HG03378 (cell line): Measurements from ENCODE around the gene SNCG.
"Not testable (repeated sequence)": the region's sequence is repeated elsewhere in the genome, so short reads cannot be mapped to it uniquely, and the experiment has no call there.

Experiments
- ATAC-seq: cut with Tn5 transposase; IDR thresholded peaks from one replicate; pipeline ENCODE4 v1.9.1; 2021; ENCODE audit warnings: mild to moderate bottlenecking, moderate library complexity; ENCODE audit not compliant: unreplicated experiment

The SNCG gene

DNA sequence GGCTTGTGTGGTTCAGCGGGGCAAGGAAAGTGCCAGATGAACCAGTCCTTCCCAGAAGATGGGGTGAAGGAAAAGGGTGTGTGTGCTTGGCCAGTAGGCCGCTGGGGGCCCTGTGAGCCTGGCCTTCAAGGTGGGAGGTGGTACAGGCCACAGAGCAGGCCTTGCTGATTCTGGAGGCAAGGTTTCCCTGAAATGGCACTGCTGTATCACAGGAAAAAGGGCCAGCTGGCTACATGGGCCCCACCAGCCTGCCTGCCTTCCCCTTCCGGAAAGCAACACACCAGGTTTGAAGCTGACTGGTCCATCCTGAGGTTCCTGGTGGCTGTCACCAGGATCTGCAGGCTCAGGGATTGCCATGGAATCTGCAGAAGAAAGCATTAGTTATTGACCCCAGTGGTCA lies 13.5 kb upstream of the SNCG start:
- no peak for ATAC-seq

DNA sequence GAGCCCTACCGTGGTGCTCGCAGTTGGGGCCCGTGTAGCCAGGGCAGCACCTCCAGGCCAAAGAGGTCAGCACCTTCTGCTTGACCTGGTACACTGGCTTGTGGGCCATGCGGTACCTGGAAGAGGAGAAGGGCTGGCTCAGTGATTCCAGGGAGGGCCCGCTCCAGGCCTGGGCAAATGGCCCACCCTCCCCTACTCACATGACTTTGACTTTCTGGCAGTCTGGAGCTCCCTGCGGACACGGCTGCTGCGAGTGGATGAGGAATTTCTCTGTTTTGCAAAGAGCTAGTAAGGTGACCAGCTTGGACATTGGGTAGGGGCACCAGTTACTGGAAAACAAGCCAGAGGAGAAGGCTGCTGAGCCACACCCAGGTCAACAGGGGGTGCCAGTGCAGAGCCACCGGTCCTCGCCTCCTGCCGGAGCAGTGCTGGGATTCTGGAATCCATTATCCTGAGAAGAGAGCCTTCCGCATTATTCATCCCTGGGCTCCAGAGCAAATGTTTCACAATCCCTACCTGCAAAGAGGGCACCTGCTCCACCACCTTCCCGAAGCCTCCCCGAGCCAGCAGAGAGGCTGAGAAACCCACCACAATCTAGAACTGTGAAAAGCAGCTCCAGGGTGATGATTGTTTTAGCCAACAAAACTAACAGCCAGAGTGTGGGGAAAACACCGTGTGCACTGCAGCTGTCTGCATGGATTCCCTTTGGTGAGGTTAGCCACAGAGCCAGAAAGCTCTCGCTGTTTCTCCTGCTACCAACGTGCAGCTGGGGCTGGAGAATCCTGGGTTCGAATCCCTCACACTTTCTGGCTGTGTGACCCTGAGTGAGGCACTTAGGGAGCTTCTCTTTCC lies 12.8 kb upstream of the SNCG start:
- ATAC-seq = no peak

DNA sequence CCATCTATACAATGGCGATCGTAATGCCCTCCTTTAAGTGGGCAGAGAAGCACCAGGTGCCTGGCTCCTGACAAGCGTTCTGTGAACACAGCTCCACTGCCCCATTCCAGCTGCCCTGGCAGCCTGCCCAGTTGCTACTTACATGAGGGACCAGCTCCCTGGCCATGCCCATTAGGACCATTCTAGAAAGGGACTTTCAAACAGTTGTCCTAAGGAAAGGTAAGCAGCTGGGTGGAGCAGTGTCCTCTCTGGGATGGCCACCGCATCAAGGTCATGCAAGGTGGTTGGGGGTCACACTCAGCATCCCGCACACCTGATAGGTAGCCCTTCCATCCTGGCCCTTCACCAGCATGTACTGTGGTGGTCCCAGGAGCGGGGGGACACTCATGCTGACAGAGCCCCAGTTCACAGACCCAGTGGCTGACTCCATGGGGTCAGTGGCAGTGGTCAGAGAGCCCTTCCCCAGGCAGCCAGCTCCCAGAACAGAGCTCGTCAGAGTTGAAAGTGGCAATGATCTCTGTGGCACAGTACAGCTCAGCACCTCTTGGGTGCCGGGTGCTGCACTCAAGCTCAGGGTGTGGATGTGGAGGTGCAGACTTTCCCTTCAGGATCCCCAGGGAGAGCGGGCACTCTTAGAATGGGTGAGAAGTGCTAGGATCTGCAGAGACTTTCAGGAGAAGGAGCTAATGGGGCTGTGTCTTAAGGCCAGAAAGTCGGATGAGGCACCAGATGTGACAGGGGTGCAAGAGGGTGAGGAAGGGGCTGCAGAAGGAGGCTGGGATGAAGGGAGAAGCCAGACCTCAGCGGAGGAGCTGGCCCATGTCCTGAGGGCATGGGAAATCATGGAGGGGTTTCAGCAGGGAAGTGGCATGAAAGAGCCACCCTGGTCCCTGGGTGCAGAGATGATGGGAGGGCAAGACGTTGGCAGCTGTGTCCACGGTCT lies 11.9 kb upstream of the SNCG start:
- ATAC-seq = no peak

DNA sequence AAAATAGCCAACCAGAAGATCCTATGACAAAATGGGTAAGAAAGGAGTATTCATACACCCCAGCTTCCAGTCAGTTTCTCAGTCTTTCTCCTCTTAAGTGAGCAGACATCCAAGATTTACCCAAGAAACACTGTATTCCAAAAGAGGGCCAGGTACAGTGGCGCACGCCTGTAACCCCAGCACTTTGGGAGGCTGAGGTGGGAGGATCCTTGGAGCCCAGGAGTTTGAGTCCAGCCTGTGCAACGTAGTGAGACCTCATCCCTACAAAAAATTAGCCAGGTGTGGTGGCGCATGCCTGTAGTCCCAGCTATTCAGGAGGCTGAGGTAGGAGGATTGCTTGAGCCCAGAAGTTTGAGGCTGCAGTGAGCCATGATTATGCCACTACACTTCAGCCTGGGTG lies 10.6 kb upstream of the SNCG start:
- not testable (repeated sequence) for ATAC-seq

DNA sequence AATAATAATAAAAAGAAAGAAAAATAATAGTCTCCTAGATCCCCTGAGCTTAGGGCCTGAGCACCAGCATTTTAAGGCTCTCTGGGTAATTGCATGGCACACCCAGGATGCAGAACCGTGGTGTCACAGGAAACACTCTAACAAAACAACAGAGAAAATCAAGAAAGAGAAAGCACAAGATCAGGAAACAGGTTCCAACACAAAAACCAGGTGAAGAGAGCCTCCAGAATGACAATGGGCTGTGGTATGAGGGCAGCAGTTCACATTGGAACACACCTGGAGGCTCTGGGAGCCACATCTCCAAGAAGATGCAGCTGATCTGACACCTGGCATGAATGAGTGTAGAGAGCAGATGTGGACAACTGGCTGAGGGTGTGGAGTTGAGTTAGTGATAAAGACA lies 8.1 kb upstream of the SNCG start:
- no peak for ATAC-seq

DNA sequence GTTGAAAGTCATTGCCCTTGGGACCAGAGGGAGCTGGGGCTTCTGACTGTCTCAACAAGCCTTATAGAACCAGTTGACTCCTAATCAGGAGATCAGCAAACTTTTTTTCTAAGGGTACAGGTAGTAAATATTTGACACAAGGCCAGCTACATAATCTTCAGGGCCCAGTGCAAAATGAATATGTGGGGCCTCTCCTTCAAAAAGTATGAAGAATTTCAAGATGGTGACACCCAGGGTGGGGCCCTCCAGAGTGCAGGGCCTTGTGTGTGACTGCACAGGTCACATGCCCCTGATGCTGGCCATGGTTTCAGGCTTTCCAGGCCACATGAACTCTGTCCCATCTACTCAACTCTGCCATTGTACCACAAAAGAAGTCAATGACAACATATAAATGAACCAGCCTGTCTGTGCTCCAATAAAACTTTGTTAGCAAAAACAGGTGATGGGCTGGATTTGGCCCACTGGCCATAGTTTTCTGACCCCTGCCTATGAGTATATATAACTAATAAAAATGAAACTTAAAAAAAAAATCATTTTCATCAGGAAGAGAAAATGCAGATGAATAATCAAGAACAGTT lies 7.1 kb upstream of the SNCG start:
- no peak for ATAC-seq

DNA sequence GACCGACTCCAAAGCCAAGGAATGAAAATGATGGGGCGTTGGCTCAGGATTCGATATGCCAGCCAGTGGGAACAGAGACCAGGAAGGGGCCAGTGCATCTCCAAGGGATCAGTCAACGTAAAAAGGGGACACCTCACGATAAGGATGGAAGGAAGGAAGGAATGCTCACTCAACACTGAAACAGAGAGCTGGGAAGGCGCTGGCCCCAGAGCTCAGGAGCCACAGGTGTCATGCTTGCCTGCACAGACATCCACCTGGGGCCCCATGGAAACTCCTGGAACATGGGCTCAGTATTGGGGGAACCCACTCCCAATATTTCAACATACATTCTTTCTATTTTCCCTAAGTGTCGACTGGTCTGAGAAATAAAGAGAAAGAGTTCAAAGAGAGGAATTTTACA lies 6.3 kb upstream of the SNCG start:
- ATAC-seq = no peak

DNA sequence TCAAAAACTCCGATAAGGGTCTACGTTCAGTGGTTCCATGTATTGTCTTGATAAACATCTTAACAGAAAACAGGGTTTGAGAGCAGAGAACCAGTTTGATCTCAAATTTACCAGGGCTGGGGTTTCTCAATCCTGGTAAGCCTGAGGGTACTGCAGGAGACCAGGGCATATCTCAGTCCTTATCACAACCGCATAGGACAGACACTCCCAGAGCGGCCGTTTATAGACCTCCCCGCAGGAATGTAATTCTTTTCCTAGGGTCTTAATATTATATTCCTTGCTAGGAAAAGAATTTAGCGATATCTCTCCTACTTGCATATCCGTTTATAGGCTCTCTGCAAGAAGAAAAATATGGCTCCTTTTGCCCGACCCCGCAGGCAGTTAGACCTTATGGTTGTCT lies 5.7 kb upstream of the SNCG start:
- ATAC-seq = not testable (repeated sequence)

DNA sequence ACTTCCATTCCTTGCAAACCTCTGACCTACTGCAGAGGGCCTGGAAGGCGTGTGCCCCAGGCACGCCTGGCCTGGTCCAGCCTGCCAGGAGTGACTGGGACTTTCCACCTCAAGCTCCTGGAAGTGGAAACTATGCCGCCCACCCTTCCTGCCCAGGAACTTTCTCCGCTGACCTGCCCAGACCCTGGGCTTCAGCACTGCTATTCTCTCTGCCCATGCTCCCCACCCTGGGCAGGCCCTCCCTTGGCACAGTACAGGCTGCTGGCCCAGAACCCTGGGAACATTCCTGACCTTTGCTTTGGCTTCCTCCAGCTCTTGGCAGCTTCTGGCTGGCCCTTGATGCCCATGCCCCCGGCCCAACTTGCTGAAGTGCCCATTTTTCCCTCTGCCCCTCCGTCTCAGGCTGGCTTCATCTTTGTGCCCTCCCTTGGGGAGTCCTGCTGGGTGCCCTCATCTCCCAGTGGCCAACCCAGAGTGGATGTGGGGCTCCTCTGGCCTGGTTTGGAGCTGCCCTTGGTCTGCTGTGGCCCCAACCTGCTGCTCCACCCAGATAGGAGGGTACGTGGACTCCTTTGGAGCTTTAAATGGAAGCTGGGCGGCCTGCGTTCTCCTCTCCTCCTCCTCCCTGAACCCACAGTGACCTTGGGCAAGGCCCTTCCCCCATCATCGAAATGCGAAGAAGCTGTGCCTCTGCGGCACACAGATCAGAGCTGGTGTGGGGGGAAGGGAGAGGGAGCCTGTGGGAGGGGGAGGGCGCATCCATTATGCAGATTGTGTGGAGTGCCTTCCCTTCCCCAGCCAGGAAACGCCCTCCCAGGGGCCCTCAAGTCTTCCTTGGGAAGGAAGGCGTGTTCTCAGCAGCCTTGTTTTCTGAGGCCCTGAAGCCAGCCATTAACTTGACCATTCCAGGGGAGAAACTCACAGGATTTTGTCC lies 4.4 kb upstream of the SNCG start:
- ATAC-seq = no peak

DNA sequence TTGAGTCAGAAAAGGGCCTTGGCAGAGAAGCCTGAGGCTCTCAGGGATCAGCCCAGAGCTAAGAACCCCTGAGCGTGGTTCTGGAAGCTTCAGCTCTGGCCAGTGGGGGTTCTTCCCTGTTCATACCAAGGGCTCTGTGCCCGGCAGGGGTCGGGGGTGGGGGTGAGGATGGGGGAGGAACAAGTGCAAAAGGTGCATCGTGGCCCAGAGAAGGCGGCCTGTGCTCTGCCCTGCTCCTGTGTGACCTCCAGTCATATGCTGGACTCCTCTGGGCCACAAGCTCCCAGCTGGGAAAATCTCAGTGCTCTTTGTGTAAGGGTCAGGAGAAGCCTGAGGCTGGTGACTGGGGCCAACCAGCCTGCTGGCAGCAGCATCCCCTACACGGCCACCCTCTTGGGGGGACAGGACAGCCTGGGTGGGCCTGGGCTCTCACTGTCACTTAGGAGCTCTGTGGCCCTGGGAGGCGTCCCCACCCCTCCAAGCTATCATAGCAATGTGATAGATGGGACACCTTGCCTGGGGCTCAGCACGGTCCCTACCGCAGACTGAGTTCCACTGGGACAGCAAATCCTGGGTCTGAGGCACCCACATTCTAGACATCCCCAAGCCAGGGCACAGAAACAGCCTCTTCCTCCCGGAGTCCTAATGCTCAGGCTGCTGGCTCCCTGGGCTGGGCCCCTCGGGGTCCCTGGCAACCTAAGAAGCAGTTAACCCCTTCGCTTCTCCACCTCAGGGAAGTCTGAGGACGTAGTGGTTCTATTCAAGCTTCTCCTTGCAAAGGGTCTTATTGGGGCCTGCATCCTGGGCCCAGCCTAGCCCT lies 3.5 kb upstream of the SNCG start:
- no peak for ATAC-seq

DNA sequence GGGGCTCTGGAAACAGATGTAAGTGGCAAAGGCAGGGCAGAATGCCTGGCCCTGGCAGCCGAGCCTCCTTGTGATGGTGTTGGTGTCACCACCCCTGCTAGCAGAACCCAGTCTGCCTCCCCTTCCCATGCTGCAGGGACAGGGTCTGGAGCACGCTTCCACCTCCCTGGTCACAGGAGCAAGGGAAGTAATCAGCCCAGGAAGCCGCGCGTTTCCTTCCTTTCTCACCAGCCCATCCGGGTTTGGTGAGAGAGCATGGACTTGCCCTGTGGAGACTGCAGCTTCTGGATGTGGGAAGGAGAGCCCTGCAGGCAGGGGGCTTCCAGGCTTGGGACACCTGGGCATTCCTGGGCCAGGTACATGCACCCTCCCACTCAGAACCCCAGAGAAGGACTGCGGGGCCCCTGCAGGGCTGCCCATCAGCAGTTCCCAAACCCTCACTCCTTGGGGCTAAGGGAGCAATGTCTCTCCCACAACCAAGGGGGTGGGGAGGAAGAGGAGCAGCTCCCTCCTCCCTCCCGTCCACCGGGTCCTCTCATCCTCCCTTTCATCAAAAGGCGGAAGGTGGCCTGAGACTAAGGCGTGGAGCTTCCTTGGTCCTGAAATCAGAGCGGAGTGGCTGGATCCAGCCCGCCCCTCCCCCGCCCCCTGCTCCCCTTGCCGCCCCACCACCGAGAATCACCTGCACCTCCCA lies 2.8 kb upstream of the SNCG start:
- ATAC-seq = no peak

DNA sequence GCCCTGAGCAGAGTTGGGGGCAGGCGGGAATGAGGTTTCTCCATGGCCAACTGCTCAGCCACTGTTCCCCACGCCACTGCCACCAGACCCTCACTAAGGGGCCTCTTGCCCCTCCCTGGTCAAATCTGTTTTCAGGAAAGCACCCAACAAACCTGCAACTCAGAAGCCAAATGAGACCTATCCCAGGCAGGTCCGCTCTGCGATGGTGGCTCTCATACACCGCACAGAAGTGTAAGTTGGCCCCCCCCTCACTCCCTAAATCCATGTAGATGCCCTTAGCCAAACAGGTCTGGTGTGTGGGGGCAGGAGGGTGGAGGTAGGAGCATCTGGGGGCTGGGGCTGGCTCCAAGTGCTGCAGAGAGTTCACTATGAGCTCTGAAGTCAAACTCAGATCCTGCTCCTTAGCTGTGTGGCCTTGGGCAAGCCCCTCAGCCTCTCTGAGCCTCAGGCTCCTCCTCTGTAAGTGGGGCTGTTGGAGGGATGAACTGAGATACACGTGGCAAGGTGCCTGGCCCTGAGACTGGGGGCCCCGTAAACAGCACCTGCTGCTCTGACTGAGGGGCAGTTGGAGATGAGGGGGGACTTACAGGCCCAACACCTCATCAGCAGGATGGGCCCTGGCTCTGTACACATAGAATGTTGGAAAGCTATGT lies 2.1 kb upstream of the SNCG start:
- no peak for ATAC-seq

DNA sequence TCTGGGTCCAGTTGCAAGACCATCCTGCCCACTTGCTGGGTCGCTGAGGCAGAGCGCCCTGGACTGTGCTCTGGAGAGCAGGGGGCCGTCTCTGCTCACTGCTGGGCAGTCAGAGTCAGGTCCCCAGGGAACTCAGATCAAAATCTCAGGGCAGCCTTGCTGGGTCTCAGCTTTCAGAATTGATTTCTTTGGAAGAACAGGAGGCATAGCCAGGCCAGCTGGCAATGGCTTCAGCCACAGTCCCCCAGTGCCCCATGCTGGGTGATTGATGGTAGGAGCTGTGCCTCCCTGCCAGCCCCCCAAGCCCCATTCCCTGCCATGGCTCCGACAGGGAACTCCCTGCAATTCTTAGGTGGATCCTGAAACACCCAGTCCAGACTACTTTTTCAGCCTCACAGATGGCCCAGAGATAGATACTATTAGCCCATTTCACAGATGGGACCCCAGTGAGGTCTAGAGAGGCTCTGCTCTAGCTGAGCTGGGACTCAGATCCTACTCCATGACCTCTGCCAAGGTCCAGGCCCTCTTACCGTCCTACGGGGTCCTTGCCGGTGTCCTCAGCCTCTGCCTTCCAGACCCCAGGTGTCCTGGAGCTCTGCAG lies 1.5 kb upstream of the SNCG start:
- no peak for ATAC-seq

DNA sequence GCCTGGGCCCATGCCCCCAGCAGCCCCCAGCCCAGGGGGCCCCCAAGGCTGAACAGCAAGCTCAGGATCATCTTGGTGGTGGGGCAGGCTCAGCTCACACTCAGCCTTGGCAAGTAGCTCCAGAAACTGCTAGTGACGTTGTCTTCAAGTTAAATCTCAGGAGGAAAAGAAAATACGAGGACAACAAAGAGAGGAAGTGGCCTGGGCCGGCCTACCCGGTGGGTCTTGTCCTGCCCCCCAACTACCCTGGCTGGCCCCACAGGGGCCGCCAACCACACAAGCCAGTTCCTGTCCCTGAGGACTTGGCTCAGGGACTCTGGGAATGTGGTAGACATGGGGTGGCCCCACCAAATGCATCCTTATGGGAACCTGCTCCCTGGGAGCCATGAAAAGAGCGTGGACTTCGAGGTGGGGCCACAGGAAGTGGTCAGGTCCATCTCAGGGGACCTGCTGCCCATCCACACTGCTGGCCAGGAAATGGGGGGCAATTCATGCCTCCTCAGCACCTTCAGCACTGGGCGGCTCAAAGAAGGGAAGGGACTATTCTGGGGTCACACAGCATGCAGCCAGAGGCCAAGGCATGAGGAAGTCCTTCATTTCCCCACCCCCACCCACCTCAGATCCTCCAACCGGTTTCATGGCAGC lies 806 bp upstream of the SNCG start, which contains the start of gene MMRN2:
TSS of gene MMRN2 (minus strand) at position 145 of the 645 bp plus-strand sequence. CDS start at position 71, 74 bp downstream.
- ATAC-seq = no peak

DNA sequence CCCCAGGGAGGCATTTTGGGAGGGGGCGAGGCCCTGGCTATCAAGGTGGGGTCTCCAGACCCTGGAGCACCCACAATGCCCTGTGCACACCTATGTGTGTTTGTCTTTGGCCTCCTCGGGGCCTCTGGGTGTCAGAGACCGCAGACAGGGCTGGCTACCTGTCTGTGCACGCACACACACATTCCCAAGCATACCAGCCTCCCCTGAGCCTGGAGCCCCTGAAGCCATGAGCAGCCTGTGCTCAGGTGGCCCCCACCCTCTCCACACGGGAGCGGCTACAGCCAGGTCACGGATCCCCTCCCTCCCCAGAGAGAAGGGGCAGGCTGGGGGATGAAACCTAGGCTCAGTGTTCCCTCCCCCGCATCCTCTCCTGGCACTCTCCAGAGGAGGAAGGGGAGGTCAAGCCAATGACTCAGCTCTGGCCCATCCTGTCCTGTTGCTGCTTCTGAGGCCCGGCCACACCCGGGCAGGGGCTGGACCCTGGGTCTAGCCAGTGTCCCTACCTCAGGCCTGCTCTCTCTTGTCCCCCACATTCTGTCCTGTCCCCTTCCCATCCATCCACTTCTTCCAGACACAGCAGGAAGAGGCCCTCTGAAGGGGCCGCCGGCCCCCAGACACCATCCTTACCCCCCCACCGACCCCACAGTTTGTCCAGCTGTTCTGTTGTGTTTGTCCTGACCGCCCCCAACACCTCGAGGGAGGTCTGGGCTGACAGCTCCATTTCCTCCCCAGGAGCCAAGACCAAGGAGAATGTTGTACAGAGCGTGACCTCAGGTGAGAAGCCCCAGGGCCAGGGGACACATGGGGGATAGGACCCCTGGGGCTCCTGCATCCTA lies 720 bp downstream of the SNCG start:
- ATAC-seq = no peak

DNA sequence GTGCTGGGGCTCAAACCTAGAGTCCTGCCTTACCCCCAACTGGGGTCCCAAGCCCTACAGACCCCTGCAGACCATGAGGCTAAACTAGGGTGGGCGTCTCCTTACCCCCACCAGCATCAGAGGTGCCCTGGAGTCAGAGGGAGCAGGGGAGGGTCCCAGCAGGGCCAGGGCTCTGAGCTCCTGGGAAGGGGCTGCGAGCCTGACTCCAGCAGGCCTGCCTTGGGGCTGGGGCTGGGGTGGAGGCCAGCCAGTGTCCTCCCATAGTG lies 1.3 kb downstream of the SNCG start:
- ATAC-seq = no peak
